ENCODE data around the gene PPIL1.

PPIL1 gene

DNA sequence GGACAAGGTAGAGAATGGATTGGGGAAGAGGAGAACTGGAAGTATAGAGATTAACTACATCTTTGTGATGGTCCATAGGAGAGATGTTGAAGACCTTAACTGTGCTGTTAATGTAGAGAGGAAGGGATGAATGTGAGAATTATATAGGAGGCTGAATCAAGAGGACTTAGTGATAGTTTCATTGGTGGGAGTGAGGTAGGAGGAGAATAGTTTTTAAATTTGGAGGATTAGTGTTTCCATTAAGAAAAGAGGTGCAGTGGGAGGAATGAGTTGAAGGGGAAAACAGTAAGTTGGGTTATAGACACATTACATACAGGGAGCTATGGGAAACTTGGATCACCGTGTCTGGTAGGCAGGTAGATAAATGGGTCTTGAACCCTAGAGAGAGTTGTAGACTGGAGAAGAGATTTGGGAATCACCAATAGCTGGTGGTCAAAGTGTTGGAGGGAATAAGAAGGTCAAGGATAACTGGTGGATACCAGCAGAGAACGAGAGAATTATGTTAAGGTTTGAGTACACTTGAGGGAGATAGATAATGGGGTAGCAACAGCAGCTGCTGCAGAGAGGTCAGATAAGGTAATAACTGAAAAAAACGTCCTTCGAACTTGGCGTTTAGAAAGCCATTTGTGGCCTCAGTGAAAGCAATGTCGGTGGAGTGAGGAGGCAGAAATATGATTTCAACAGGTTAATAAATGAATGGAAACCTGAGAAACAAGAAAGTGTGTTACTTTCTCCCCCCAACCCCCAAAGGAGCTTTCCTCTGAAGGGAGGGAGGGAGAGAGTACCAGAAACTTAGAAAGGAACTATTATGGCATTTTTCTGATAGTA lies 14.3 kb upstream of the PPIL1 start:
- DNase-seq (ENCODE audit: low read depth in 2 of 2, low spot score in 1 of 2) = no peak

GRCh38 chr6:36888115-36888643 lies 13.6 kb upstream of the PPIL1 start:
- no peak for DNase-seq (ENCODE audit: low read depth in 2 of 2, low spot score in 1 of 2)

- no peak for DNase-seq (ENCODE audit: low read depth in 2 of 2, low spot score in 1 of 2)
Measured at GRCh38 chr6:36886950-36887618, 12.5 kb upstream of the PPIL1 start.

- DNase-seq (ENCODE audit: low read depth in 2 of 2, low spot score in 1 of 2) = peak; percentile 92 to 96
Measured at GRCh38 chr6:36885461-36886401, 11.1 kb upstream of the PPIL1 start, which contains the start of gene C6orf89. TSS of gene C6orf89 (plus strand) at chr6:36885952. CDS start at chr6:36899445, 13,493 bp downstream.

DNA sequence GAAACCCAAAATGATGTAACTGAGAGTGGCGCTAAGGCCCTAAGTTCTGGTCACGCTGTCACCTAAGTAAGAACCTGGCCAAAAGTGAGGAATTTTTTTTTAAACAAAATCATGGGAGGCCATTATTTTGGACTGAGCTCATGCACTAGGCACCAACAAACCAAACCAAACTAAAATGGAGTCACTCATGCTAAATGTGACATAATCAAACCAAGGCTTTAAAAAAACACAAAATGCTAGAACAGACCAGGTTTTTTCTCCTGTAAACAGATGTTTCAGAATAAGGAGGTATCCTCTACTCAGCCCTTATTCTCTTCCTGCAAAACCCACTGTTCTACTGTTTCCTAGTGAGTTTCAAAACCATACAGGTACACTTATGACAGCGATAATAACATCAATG lies 10.0 kb upstream of the PPIL1 start:
- DNase-seq (ENCODE audit: low read depth in 2 of 2, low spot score in 1 of 2) = no peak

GRCh38 chr6:36875250-36875633 lies 639 bp upstream of the PPIL1 start:
- DNase-seq (ENCODE audit: low read depth in 2 of 2, low spot score in 1 of 2) = no peak

- no peak for DNase-seq (ENCODE audit: low read depth in 2 of 2, low spot score in 1 of 2)
Measured at GRCh38 chr6:36873612-36874442, 776 bp downstream of the PPIL1 start.

- no peak for DNase-seq (ENCODE audit: low read depth in 2 of 2, low spot score in 1 of 2)
Measured at GRCh38 chr6:36873115-36873514, 1.5 kb downstream of the PPIL1 start.

DNA sequence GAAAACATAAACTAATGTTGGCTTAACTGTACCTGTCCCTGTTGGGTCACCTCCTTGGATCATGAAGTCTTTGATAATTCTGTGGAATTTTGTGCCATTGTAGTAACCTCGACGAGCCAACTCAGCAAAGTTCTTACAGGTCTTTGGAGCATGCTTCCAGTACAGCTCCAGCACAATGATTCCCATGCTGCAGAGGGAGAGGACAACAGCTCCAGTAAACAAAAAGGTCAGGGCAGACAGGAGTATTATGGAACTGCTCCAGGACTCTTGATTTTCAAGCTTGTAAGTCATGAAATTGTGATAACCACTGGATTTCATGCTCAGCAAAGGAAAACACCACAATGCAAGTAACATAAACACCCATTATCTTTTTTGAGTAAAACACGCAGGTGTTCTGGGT lies 2.9 kb downstream of the PPIL1 start:
- DNase-seq (ENCODE audit: low read depth in 2 of 2, low spot score in 1 of 2) = no peak

- DNase-seq (ENCODE audit: low read depth in 2 of 2, low spot score in 1 of 2) = no peak
Measured at GRCh38 chr6:36867471-36868224, 7.0 kb downstream of the PPIL1 start.

- DNase-seq (ENCODE audit: low read depth in 2 of 2, low spot score in 1 of 2) = no peak
Measured at GRCh38 chr6:36865835-36866234, 8.8 kb downstream of the PPIL1 start.

DNA sequence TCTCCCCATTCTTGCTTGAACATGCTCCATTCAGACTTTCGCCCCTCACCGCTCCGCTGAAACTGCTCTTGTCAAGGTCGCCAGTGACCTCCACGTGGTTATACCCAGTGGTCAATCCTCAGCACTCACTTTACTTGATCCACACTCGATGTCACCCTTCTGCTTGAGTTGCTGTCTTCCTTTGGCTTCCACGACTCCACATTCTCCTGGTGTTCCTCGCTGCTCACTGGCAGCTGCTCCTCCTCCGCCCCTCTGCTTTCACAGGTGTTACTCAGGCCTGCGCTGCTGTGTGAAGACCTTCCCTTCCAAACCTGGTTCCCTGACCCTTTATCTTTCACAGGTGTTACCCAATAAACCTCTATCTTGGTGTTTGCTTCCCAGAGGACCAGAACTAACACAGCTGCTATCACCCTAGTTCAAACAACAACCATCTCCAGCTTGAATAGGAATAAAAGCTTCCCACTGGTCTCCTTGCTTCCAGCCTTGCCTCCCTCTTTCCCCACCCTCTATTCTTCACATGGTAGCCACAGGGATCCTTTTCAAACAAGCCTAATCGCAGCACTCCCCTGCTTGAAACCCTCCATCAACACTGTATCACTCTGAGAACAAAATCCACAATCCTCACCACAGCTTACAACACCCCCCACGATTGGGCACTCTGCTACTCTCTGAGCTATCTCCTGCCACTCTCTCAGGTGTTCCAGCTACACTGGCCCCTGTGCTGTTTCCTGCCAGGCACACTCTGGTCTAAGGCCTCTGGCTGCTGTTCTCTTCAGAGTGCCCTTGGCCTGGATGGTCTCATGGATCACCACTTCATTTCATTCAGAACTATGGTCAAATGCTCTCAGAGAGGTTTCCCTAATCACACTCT lies 10.7 kb downstream of the PPIL1 start:
- DNase-seq (ENCODE audit: low read depth in 2 of 2, low spot score in 1 of 2) = no peak

- DNase-seq (ENCODE audit: low read depth in 2 of 2, low spot score in 1 of 2) = no peak
Measured at GRCh38 chr6:36862848-36863382, 11.7 kb downstream of the PPIL1 start.

DNA sequence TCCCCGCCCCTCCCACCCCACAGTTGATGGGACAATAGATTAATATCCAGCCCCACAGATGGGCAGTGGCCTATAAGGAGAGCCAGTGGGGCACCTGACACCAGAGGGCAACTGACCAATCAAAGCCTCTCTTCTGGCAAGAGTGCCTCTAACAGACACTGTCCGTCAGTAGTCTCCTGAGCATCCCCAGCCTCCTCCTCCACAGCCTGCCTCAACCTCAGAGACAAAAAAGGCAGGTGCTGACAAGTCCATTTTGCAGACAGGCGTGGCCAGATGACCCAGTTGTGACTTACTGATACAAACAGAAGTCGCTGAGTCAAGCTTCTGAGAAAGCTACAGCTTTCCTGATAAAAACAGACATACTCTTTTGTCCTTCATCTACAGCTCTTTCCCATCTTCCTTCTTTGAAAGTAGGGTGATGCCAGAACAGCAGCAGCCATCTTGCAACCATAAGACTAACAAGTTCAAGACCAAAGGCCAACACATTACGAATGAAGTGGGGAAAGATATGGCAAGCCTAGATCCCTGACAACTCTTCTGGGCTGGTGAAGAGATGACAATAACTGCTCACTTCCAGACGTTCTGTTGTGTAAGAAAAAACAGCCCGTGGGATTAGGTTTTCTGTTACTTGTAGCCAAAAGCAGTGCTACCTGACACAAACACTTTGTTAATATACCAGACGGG lies 12.3 kb downstream of the PPIL1 start:
- DNase-seq (ENCODE audit: low read depth in 2 of 2, low spot score in 1 of 2) = no peak

- DNase-seq (ENCODE audit: low read depth in 2 of 2, low spot score in 1 of 2) = no peak
Measured at GRCh38 chr6:36860126-36860525, 14.5 kb downstream of the PPIL1 start.

DNA sequence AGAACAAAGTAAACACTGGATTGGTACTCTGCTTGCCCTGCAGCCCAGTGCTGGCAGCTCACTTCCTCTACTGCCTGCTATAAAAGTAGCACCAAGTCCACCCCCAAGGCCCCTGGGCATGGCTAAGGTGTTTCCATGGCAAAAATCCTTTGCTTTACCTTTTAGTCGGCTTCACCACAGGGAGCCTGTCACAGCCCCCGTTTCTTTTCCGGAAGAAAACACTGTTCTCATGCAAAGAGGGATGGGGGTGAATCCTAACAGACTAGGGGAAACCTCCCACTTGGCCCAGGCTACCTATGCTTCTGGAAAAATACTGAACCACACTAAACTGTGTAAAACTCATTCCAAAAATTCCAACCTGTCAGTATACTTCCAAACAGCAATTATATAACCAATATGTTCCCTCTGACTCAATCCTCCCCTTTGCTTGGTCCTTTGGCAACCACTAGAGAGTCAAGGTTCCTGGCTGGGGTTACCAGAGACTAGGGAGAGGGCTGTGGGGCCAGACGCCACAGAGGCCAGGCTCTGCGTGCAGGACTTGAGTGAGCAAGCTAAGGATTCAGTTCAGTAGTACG lies 16.1 kb downstream of the PPIL1 start:
- DNase-seq (ENCODE audit: low read depth in 2 of 2, low spot score in 1 of 2) = no peak

DNA sequence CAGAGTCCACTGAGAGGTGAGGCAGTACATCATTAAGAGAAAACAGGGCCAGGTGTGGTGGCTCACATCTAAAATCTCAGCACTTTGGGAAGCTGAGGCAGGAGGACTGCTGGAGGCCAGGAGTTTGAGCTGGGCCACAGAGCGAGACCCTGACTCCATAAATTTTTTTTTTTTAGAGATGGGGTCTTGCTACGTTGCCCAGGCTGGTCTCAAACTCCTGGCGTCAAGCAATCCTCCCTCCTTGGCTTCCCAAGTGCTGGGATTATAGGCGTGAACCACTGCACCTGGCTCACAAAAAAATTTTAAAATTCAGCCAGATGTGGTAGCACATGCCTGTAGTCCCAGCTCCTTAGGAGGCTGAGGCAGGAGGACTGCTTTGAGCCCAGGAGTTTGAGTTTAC lies 17.3 kb downstream of the PPIL1 start:
- DNase-seq (ENCODE audit: low read depth in 2 of 2, low spot score in 1 of 2) = no peak

All from stimulated activated CD8-positive, alpha-beta memory T cell treated with anti-CD3 and anti-CD28 coated beads, Interleukin-4, amount 100 ng/mL, for 4 hours (primary cell).